ENCODE results near the gene ANP32E. TPM values are rescaled to one million over a fixed set of nuclear protein-coding genes. Genes with fewer than 3 reads are reported as not detected.
"Not testable (repeated sequence)": the region's sequence is repeated elsewhere in the genome, so short reads cannot be mapped to it uniquely, and the experiment has no call there.

ANP32E gene
- total and polyA plus RNA-seq, 5 donors from 2014 or later = 51.5 to 73.4 (median 56.2) TPM

GRCh38 chr1:150221552-150221951 lies 14.4 kb downstream of the ANP32E start:
- Histone ChIP-seq H3K4me3 (ENCODE audit: low read depth, low read length) (no peak overlapping the region), H3K4me1 (ENCODE audit: control insufficient read depth, insufficient read depth, low read length, poor library complexity, severe bottlenecking) (no peaks in the 10 kb centered on the region), H3K27me3 (ENCODE audit: control insufficient read depth, insufficient read depth, low read length) (no peaks in the 10 kb centered on the region), H3K36me3 (ENCODE audit: control insufficient read depth, insufficient read depth, low read length) (peaks cover 29% of the 10 kb centered on the region), H3K9me3 (ENCODE audit: control insufficient read depth in 2 of 2, low read length in 2 of 2) (no peaks in the 10 kb centered on the region), H3K27ac (ENCODE audit: insufficient read depth, low read length, poor library complexity, severe bottlenecking) (no peak overlapping the region)
- ATAC-seq (ENCODE audit: low read depth in 2 of 2) = no peak
- Mint-ChIP-seq H3K4me3 (no peak overlapping the region), H3K9me3 (no peaks in the 10 kb centered on the region), H3K4me1 (peaks cover 4 to 10% (median 7%) of the 10 kb centered on the region in 4 donors), H3K36me3 (peaks cover 18% of the 10 kb centered on the region), H3K27me3 (no peaks in the 10 kb centered on the region), H3K27ac (no peak overlapping the region)
- peak in 2 of 3 donors; percentile 42 to 61 for DNase-seq

GRCh38 chr1:150215855-150216254 lies 20.1 kb downstream of the ANP32E start:
- not testable (repeated sequence) for ATAC-seq (ENCODE audit: low read depth in 2 of 2)

GRCh38 chr1:150214099-150214756 lies 21.7 kb downstream of the ANP32E start:
- H3K4me3 ChIP-seq (ENCODE audit: low read depth, low read length) = peak overlapping the region; percentile 96
- H3K4me1 ChIP-seq (ENCODE audit: control insufficient read depth, insufficient read depth, low read length, poor library complexity, severe bottlenecking) = peaks cover 13% of the 10 kb centered on the region
- not testable (repeated sequence) for H3K36me3 Mint-ChIP-seq; H3K9me3 ChIP-seq (ENCODE audit: control insufficient read depth in 2 of 2, low read length in 2 of 2); H3K36me3 ChIP-seq (ENCODE audit: control insufficient read depth, insufficient read depth, low read length); ATAC-seq (ENCODE audit: low read depth in 2 of 2); H3K9me3 Mint-ChIP-seq; H3K27me3 Mint-ChIP-seq; H3K27me3 ChIP-seq (ENCODE audit: control insufficient read depth, insufficient read depth, low read length); DNase-seq
- peaks cover 7 to 18% (median 15%) of the 10 kb centered on the region in 4 donors for H3K4me1 Mint-ChIP-seq
- H3K27ac Mint-ChIP-seq = peak overlapping the region; percentile 90 to 93 (median 92)
- H3K27ac ChIP-seq (ENCODE audit: insufficient read depth, low read length, poor library complexity, severe bottlenecking) = peak overlapping the region; percentile 84
- H3K4me3 Mint-ChIP-seq = peak overlapping the region; percentile 89 to 97 (median 92)

More at GRCh38 chr1:150215855-150216254, 20.1 kb downstream of the ANP32E start:
- H3K4me3 Mint-ChIP-seq; H3K27ac Mint-ChIP-seq; H3K36me3 Mint-ChIP-seq; H3K27me3 ChIP-seq (ENCODE audit: control insufficient read depth, insufficient read depth, low read length); H3K9me3 Mint-ChIP-seq; H3K27me3 Mint-ChIP-seq; H3K27ac ChIP-seq (ENCODE audit: insufficient read depth, low read length, poor library complexity, severe bottlenecking); DNase-seq; H3K9me3 ChIP-seq (ENCODE audit: control insufficient read depth in 2 of 2, low read length in 2 of 2); H3K4me3 ChIP-seq (ENCODE audit: low read depth, low read length); H3K36me3 ChIP-seq (ENCODE audit: control insufficient read depth, insufficient read depth, low read length): not testable (repeated sequence)
- peaks cover 7 to 18% (median 15%) of the 10 kb centered on the region in 4 donors for H3K4me1 Mint-ChIP-seq
- peaks cover 13% of the 10 kb centered on the region for H3K4me1 ChIP-seq (ENCODE audit: control insufficient read depth, insufficient read depth, low read length, poor library complexity, severe bottlenecking)

GRCh38 chr1:150213170-150214098 lies 22.5 kb downstream of the ANP32E start:
- no peaks in the 10 kb centered on the region for H3K36me3 ChIP-seq (ENCODE audit: control insufficient read depth, insufficient read depth, low read length)
- H3K4me1 ChIP-seq (ENCODE audit: control insufficient read depth, insufficient read depth, low read length, poor library complexity, severe bottlenecking) = peaks cover 13% of the 10 kb centered on the region
- no peaks in the 10 kb centered on the region for H3K9me3 ChIP-seq (ENCODE audit: control insufficient read depth in 2 of 2, low read length in 2 of 2)
- peak overlapping the region; percentile 89 to 97 (median 92) for H3K4me3 Mint-ChIP-seq
- no peaks in the 10 kb centered on the region for H3K36me3 Mint-ChIP-seq
- H3K27me3 ChIP-seq (ENCODE audit: control insufficient read depth, insufficient read depth, low read length) = no peaks in the 10 kb centered on the region
- H3K9me3 Mint-ChIP-seq = no peaks in the 10 kb centered on the region
- peaks cover 7 to 18% (median 13%) of the 10 kb centered on the region in 4 donors for H3K4me1 Mint-ChIP-seq
- peak; percentile 99 for ATAC-seq (ENCODE audit: low read depth in 2 of 2)
- H3K4me3 ChIP-seq (ENCODE audit: low read depth, low read length) = peak overlapping the region; percentile 96
- DNase-seq = peak; percentile 83 to 97 (median 88)
- H3K27me3 Mint-ChIP-seq = no peaks in the 10 kb centered on the region
- peak overlapping the region; percentile 90 to 93 (median 92) for H3K27ac Mint-ChIP-seq
- peak overlapping the region; percentile 84 for H3K27ac ChIP-seq (ENCODE audit: insufficient read depth, low read length, poor library complexity, severe bottlenecking)

- no peak overlapping the region for H3K27ac ChIP-seq (ENCODE audit: insufficient read depth, low read length, poor library complexity, severe bottlenecking)
- H3K9me3 ChIP-seq (ENCODE audit: control insufficient read depth in 2 of 2, low read length in 2 of 2) = no peaks in the 10 kb centered on the region
- H3K36me3 Mint-ChIP-seq = no peaks in the 10 kb centered on the region
- ATAC-seq (ENCODE audit: low read depth in 2 of 2) (no peak), DNase-seq (no peak)
- H3K4me1 Mint-ChIP-seq = peaks cover 7 to 18% (median 12%) of the 10 kb centered on the region in 4 donors
- no peaks in the 10 kb centered on the region for H3K9me3 Mint-ChIP-seq
- no peaks in the 10 kb centered on the region for H3K27me3 ChIP-seq (ENCODE audit: control insufficient read depth, insufficient read depth, low read length)
- no peak overlapping the region for H3K4me3 Mint-ChIP-seq
- H3K4me1 ChIP-seq (ENCODE audit: control insufficient read depth, insufficient read depth, low read length, poor library complexity, severe bottlenecking) = peaks cover 13% of the 10 kb centered on the region
- H3K36me3 ChIP-seq (ENCODE audit: control insufficient read depth, insufficient read depth, low read length) = no peaks in the 10 kb centered on the region
- H3K27me3 Mint-ChIP-seq = peaks cover 4% of the 10 kb centered on the region
- no peak overlapping the region for H3K4me3 ChIP-seq (ENCODE audit: low read depth, low read length)
- no peak overlapping the region for H3K27ac Mint-ChIP-seq
Observed at GRCh38 chr1:150212070-150212469, 23.8 kb downstream of the ANP32E start.

GRCh38 chr1:150210706-150211105 lies 25.2 kb downstream of the ANP32E start:
- Mint-ChIP-seq H3K27ac (no peak overlapping the region), H3K4me1 (peaks cover 7 to 18% (median 11%) of the 10 kb centered on the region in 4 donors), H3K4me3 (no peak overlapping the region), H3K36me3 (no peaks in the 10 kb centered on the region), H3K27me3 (peaks cover 10% of the 10 kb centered on the region), H3K9me3 (no peaks in the 10 kb centered on the region)
- H3K4me1 ChIP-seq (ENCODE audit: control insufficient read depth, insufficient read depth, low read length, poor library complexity, severe bottlenecking) = peaks cover 13% of the 10 kb centered on the region
- ATAC-seq (ENCODE audit: low read depth in 2 of 2) (no peak), DNase-seq (no peak)
- H3K27me3 ChIP-seq (ENCODE audit: control insufficient read depth, insufficient read depth, low read length) = no peaks in the 10 kb centered on the region
- no peaks in the 10 kb centered on the region for H3K36me3 ChIP-seq (ENCODE audit: control insufficient read depth, insufficient read depth, low read length)
- H3K4me3 ChIP-seq (ENCODE audit: low read depth, low read length) = no peak overlapping the region
- H3K9me3 ChIP-seq (ENCODE audit: control insufficient read depth in 2 of 2, low read length in 2 of 2) = no peaks in the 10 kb centered on the region
- no peak overlapping the region for H3K27ac ChIP-seq (ENCODE audit: insufficient read depth, low read length, poor library complexity, severe bottlenecking)

GRCh38 chr1:150210091-150210490 lies 25.8 kb downstream of the ANP32E start:
- H3K4me3 ChIP-seq (ENCODE audit: low read depth, low read length) = no peak overlapping the region
- Mint-ChIP-seq H3K27me3 (peaks cover 11% of the 10 kb centered on the region), H3K4me1 (peaks cover 7 to 18% (median 11%) of the 10 kb centered on the region in 4 donors), H3K36me3 (no peaks in the 10 kb centered on the region), H3K27ac (no peak overlapping the region), H3K9me3 (no peaks in the 10 kb centered on the region), H3K4me3 (no peak overlapping the region)
- no peaks in the 10 kb centered on the region for H3K36me3 ChIP-seq (ENCODE audit: control insufficient read depth, insufficient read depth, low read length)
- no peaks in the 10 kb centered on the region for H3K27me3 ChIP-seq (ENCODE audit: control insufficient read depth, insufficient read depth, low read length)
- DNase-seq = no peak
- H3K9me3 ChIP-seq (ENCODE audit: control insufficient read depth in 2 of 2, low read length in 2 of 2) = no peaks in the 10 kb centered on the region
- no peak overlapping the region for H3K27ac ChIP-seq (ENCODE audit: insufficient read depth, low read length, poor library complexity, severe bottlenecking)
- no peak for ATAC-seq (ENCODE audit: low read depth in 2 of 2)
- peaks cover 13% of the 10 kb centered on the region for H3K4me1 ChIP-seq (ENCODE audit: control insufficient read depth, insufficient read depth, low read length, poor library complexity, severe bottlenecking)
